ENCODE measurements around the gene FILIP1.

Gene FILIP1

GRCh38 chr6:75505424-75505823, 11.8 kb upstream of the FILIP1 start:
- no peak overlapping the region for H3K27ac ChIP-seq (ENCODE audit: low read depth, low read length)

GRCh38 chr6:75504465-75505222, 11.0 kb upstream of the FILIP1 start:
- Histone ChIP-seq H3K79me2 (ENCODE audit: insufficient read depth, low read length) (no peaks in the 10 kb centered on the region), H3F3A (ENCODE audit: insufficient read depth) (no peaks in the 10 kb centered on the region), H2AFZ (ENCODE audit: low read depth, low read length, severe bottlenecking) (no peak overlapping the region), H3K36me3 (ENCODE audit: low read length) (no peaks in the 10 kb centered on the region), H3K9me2 (replicated peaks; ENCODE audit: insufficient read depth, low read length) (no peaks in the 10 kb centered on the region), H3K9me3 (ENCODE audit: insufficient read depth, low read length) (no peaks in the 10 kb centered on the region), H3K4me3 (ENCODE audit: insufficient read depth, low read length, poor library complexity, severe bottlenecking) (no peak overlapping the region), H4K20me1 (ENCODE audit: low read depth, low read length) (no peaks in the 10 kb centered on the region), H3K9ac (ENCODE audit: low read length) (no peak overlapping the region), H3K4me2 (ENCODE audit: low read depth, low read length, poor library complexity, severe bottlenecking) (no peak overlapping the region), H3K27ac (ENCODE audit: low read depth, low read length) (no peak overlapping the region), H3K27me3 (ENCODE audit: low read length) (no peaks in the 10 kb centered on the region)
- TF ChIP-seq, protein P1, sequence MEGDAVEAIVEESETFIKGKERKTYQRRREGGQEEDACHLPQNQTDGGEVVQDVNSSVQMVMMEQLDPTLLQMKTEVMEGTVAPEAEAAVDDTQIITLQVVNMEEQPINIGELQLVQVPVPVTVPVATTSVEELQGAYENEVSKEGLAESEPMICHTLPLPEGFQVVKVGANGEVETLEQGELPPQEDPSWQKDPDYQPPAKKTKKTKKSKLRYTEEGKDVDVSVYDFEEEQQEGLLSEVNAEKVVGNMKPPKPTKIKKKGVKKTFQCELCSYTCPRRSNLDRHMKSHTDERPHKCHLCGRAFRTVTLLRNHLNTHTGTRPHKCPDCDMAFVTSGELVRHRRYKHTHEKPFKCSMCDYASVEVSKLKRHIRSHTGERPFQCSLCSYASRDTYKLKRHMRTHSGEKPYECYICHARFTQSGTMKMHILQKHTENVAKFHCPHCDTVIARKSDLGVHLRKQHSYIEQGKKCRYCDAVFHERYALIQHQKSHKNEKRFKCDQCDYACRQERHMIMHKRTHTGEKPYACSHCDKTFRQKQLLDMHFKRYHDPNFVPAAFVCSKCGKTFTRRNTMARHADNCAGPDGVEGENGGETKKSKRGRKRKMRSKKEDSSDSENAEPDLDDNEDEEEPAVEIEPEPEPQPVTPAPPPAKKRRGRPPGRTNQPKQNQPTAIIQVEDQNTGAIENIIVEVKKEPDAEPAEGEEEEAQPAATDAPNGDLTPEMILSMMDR (IDR thresholded peaks at IDR 0.05; ENCODE audit: insufficient read depth, low read length, poor library complexity, severe bottlenecking), result no peak
- TF ChIP-seq EZH2phosphoT487 (conservative IDR thresholded peaks at IDR 0.05; ENCODE audit: low read length), result no peak

More at GRCh38 chr6:75505424-75505823, 11.8 kb upstream of the FILIP1 start:
- Histone ChIP-seq H3K4me3 (ENCODE audit: insufficient read depth, low read length, poor library complexity, severe bottlenecking) (no peak overlapping the region), H3K4me2 (ENCODE audit: low read depth, low read length, poor library complexity, severe bottlenecking) (no peak overlapping the region), H3K9me3 (ENCODE audit: insufficient read depth, low read length) (no peaks in the 10 kb centered on the region), H3F3A (ENCODE audit: insufficient read depth) (no peaks in the 10 kb centered on the region), H3K79me2 (ENCODE audit: insufficient read depth, low read length) (no peaks in the 10 kb centered on the region), H2AFZ (ENCODE audit: low read depth, low read length, severe bottlenecking) (no peak overlapping the region), H4K20me1 (ENCODE audit: low read depth, low read length) (no peaks in the 10 kb centered on the region), H3K36me3 (ENCODE audit: low read length) (no peaks in the 10 kb centered on the region), H3K9me2 (replicated peaks; ENCODE audit: insufficient read depth, low read length) (no peaks in the 10 kb centered on the region), H3K9ac (ENCODE audit: low read length) (no peak overlapping the region), H3K27me3 (ENCODE audit: low read length) (no peaks in the 10 kb centered on the region)
- TF ChIP-seq EZH2phosphoT487 (conservative IDR thresholded peaks at IDR 0.05; ENCODE audit: low read length), result no peak
- TF ChIP-seq, protein P1 (IDR thresholded peaks at IDR 0.05; ENCODE audit: insufficient read depth, low read length, poor library complexity, severe bottlenecking), result no peak

DNA sequence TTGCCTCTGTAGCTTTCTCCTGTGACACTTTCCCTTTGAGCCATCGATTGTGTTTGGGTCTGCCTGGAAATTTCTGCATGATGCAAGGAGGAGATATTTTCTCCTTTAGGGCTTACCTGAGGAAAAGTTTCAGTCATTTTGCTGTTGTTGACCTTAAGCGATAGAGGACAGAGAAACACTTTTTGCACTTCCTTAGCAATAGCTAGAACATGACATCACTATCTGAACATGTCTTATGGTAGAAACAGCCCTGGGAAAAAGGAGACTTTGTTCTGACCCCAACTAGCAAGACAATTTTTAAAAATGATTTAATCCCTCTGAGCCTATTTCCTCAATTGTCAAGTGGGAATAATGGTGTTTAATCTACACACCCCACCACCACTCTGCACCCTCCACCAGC, 9.7 kb upstream of the FILIP1 start:
- no peaks in the 10 kb centered on the region for H4K20me1 ChIP-seq (ENCODE audit: low read depth, low read length)
- no peaks in the 10 kb centered on the region for H3F3A ChIP-seq (ENCODE audit: insufficient read depth)
- H3K79me2 ChIP-seq (ENCODE audit: insufficient read depth, low read length), result no peaks in the 10 kb centered on the region
- no peak overlapping the region for H3K4me2 ChIP-seq (ENCODE audit: low read depth, low read length, poor library complexity, severe bottlenecking)
- H3K9me2 ChIP-seq (replicated peaks; ENCODE audit: insufficient read depth, low read length), result no peaks in the 10 kb centered on the region
- H3K27ac ChIP-seq (ENCODE audit: low read depth, low read length), result no peak overlapping the region
- no peak overlapping the region for H3K9ac ChIP-seq (ENCODE audit: low read length)
- H3K36me3 ChIP-seq (ENCODE audit: low read length), result no peaks in the 10 kb centered on the region
- H3K9me3 ChIP-seq (ENCODE audit: insufficient read depth, low read length), result no peaks in the 10 kb centered on the region
- no peak overlapping the region for H2AFZ ChIP-seq (ENCODE audit: low read depth, low read length, severe bottlenecking)
- no peak overlapping the region for H3K4me3 ChIP-seq (ENCODE audit: insufficient read depth, low read length, poor library complexity, severe bottlenecking)
- TF ChIP-seq EZH2phosphoT487 (conservative IDR thresholded peaks at IDR 0.05; ENCODE audit: low read length), result no peak
- TF ChIP-seq, protein P1 (IDR thresholded peaks at IDR 0.05; ENCODE audit: insufficient read depth, low read length, poor library complexity, severe bottlenecking), result no peak
- H3K27me3 ChIP-seq (ENCODE audit: low read length), result no peaks in the 10 kb centered on the region

All from SU-DHL-6 (cell line).